GM21528 (cell line): ENCODE measurements around the gene TNFAIP3.

Experiments used
- ATAC-seq: cut with Tn5 transposase; IDR thresholded peaks from one replicate; pipeline ENCODE4 v1.9.1; 2021; ENCODE audit warnings: mild to moderate bottlenecking, moderate library complexity; ENCODE audit not compliant: unreplicated experiment, low FRiP score

The TNFAIP3 gene

DNA sequence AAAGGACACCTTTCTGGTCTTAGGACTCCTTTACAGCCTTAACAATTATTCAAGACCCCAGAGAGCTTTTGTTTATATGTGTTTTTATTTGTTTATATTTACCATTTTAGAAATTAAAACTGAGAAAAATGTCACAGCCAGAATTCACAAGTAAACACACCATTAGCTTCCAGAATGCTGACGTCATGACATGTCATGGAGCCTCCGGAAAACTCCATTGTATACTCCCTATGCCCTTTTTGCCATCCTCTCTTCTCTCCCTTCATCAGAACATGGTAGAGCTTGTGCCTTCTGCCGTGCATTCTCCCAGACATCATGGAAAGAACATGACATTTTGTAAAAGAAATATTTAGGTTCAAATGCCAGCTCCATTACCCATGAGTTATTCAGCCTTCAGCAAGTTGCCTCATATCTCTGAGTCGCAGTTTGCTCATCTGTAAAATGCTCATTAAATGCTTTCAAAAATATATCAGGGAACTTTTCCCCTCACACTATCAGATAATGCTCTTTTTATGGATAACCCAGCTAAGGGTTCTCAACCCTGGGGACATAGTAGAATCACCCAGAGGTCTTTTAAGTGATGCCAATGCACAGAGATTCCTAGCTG, 27.8 kb downstream of the TNFAIP3 start:
- ATAC-seq = no peak

DNA sequence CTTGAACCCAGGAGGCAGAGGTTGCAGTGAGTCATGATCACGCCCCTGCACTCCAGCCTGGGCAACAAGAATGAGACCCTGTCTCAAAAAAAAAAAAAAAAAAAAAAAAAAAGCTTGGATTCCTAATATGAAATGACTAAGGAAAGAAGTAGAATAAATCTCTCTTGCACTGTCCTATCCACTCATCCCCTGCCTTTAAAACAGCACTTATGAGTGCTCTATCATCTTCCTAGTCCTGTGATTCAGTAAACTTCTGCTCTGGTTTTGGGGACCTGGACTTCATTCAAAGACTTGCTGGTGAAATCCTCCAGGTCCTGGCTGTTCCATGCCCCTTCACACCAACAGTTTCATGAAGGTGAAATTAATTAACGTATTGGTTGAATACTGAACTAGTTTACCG, 29.6 kb downstream of the TNFAIP3 start:
- ATAC-seq = no peak

DNA sequence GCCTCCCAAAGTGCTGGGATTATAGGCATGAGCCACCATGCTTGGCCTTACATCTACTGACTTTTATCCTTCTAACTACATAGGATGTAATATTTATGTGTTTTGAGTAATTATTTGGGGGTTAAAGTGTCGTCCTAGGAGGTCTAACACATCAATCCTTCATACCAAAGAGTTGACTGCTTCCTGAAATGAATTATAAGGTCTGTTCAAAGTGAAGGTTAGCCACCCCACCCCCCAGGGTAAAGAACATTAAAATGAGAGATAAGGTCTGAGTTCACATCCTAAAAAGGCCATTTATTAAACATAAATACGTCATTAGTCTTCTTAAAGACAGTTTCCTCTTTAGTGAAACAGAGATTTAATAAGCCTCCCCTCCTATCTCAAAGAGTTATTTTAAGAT, 33.8 kb downstream of the TNFAIP3 start:
- ATAC-seq = no peak

DNA sequence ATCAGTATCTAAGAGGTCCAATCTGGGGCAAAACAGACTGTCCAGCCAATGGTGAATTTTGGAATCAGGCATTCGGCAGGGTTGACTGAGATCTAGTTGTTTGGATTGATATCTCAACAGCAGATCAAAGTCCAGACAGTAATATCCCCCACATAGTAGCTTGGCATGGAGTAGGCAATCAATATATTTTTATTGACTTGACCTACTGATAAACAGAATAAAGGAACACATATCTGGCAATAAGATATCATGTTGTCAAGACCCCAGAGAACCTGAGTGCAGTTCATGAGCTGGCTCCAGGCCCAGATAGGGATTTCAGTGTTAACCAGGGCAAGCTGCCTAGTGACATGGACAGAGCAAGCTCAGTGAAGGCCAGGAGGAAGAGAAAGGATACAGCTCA, 34.4 kb downstream of the TNFAIP3 start:
- ATAC-seq = no peak

DNA sequence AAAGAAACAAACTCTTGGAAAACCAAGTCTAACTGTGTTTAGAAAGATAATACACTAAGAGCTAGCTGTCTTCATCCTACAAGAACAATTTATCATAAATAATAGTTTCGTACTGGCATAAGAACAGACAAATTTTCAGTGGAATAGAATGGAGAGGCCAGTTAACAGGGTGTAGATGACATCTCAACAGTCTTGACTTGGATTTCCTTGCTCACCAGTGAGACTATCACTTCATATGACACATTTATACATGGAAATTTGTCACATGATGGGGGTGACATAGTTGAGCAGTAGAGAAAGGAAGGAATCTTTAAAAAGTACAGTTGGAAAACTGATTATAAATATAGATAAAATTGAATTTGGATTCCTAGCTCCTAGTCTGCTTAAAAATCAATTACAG, 35.6 kb downstream of the TNFAIP3 start:
- ATAC-seq = no peak

DNA sequence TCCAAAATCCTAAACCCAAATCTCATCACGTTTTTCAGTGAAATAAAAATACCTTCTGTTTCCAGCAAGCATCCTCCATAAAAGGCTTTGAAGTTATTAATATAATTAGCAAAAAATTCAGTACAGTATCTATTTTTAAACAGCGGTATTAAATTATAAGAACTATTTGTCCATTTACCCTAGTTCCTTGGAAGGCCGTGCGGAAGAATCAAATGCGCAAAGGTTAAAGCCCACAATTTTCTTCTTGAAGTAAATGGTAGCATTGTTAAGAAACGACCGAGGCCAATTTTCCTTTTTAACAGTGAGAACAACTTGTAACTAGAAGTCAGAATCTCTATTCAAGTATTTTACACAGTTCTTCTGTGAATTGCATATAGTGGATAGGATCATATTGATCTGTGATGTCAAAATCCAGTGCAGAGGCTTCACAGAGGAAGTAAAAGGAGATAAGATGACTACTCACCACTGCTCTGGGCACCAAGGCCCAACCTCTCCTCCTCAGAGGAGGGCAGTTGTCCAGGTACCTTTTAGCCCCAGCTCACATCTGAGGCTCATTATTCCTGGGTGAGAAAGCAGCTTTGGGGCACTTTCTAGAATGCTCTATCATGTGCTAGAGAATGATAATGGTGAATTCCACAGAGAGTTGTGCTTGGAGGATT, 36.3 kb downstream of the TNFAIP3 start:
- ATAC-seq = no peak

DNA sequence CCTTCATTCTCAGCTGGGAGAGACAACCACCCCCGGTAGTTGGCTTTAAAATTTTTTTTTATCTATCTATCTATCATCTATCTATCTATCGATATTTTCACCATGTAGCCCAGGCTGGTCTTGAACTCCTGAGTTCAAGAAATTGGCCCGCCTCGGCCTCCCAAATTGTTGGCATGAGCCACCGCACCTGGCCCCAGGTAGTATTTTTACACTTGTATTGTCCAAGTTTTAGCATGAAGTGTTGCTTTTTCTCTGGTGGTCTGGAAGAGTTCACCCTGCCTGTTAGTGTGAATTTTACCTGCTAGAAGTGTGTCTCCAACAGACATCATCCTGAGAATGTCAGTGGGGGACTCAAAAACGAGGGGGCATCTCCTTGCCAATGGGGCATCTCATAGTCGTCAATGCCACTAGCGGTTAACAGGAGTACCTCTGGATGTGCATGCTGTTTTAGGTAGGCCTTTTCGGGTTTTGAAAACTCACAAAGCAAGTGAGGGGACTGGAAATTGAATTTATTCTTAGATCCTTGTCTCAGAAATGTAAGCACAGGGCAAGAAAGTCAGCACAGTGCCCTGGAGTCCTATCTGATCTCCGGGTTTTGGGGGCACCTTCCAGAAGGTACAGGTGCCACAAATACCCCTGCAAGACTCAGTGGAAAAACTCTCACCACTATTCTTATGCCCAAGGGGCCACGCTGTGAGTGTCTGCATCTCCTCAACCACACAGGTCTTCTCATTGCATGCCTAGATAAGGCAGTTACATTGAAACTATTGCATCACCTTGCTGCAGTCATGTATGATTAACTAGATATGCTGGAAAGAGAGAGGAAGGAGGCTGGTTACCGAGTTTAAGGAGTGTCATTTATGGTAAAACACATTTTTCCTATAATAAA, 37.1 kb downstream of the TNFAIP3 start:
- ATAC-seq = peak; percentile 77

DNA sequence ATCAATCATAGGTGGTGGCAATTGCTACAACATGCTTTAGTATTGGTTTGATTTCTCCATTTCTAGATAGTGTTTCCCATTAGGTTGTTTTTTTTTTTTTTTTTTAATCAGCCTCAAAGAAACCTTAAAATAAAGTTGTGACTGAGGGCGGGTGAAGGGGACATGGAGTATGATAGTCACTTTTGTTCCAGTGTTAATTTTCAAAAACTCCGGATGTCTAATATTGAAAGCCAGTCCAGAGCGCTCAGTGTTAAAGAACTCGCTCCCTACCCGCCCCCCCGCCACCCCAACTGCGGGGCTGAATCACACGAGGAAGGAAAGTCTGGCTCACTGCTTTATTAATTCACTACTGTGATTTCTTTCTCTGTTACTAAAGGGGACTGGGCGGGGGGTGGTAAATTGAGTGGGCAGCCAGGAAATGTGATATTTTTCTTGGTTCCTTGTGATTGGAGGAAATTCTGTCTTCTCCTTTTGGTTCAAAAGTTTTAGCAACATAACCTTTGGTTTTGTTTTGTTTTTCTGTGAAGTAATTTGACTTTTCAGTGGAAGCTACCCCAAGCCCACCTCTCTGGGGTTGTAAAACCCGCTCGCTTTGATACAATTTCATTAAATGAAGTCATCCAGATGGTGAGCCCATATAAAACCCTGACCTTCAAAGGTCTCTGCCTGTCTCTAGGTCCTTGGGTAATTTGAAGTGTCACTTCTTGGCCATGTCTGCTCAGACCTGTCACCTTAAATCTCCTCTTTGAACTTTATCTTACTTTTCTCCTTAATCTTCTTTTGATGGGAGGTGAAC, 38.0 kb downstream of the TNFAIP3 start:
- peak; percentile 53 for ATAC-seq

DNA sequence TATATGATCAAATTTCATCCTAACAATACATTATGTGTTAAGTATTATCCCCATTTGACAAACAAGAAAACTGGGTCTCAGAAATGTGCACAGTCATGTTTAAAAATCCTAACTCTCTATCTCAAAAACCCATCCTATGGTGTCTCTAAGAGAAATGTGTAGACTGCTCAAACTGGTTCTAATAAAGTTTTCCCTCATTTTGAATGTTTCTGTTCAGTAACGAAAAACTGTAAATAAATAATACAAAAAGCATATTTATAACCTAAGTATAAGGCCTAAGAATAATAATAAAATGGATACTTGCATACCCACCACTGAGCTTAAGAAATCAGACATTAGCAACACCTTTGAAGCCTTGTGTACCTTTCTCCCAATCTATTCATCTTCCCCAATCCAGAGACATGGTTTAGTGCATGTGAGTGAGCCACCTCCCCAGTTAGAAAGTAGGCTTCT, 39.0 kb downstream of the TNFAIP3 start:
- no peak for ATAC-seq

DNA sequence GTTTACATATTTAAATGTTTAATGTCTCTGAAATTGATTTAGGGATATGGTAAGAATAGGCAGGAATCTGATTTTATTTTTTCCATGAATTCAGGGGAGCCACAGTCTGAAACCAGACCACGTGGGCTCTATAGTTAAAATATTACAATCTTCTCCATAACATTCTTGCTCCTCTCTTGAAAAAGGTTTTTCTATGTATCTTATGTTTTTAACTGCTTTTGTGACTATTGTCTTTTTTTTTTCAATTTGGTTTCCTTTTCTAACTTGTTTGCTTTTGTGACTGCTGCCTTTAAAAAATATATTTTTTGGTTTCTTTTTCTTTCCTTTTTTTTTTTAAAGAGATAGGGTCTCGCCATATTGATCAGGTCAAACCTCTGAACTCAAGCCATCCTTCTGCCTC, 40.1 kb downstream of the TNFAIP3 start:
- no peak for ATAC-seq

DNA sequence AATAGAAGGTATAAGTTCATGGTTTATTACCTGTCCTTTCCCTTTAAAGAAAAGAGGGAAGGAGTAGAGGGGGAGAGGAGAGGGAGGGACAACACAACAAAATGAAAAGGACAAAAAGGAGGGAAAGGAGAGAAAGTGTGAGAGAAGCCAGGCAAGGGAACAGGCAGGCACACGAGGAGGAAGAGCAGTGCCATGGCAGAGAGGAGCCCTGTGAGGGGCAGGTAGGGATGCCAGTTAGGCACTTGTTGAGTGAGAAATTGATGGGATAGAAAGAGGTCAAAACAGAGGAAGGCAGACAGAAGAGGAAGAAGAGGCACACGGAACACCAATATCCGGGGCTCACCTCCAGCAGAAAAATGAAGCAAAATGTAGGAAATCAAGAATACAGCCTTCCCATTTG, 42.5 kb downstream of the TNFAIP3 start:
- ATAC-seq = no peak

DNA sequence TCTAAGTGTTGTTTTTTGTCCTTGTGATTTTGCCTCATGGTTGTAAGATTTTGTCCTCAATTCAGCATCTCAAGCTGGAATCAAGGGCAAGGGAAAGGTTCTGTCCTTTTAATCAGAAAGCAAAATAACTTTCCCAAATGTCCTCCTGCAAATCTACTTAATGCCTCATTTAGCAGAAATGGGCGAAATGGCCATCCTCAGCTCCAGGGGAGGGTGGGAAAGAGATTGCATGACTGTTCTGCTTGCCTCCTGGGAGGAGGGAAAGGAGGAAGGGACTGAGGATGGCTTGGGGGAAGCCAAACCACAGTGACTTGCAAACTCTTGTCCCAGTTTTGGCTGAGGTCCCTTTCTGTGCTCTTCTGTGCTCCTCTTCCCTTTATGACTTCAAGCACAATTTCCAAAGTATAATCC, 43.4 kb downstream of the TNFAIP3 start:
- ATAC-seq = no peak

DNA sequence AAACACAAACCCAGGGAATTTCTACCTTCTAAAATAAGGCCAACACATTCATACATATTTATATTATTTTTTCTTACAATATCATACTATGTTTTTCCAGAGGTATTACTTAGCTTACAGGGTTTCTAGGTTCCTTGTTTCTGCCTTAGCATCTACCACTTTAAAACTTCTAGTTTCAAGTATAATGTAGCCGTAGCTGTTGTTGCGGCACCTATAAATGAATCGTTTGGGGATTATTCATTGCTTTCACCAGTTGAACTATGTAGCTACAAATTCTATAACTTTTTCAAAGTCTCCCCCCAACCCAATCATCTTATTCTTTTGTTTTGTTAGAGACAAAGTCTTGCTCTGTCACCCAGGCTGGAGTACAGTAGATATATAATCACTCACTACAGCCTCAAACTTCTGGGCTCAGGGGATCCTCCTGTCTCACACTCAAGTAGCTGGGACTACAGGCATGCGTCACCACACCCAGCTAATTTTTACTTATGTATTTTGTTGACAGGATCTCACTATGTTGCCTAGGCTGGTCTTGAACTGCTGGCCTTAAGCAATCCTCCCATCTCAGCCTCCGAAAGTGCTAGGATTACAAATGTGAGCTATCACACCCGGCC, 43.9 kb downstream of the TNFAIP3 start:
- ATAC-seq = no peak

DNA sequence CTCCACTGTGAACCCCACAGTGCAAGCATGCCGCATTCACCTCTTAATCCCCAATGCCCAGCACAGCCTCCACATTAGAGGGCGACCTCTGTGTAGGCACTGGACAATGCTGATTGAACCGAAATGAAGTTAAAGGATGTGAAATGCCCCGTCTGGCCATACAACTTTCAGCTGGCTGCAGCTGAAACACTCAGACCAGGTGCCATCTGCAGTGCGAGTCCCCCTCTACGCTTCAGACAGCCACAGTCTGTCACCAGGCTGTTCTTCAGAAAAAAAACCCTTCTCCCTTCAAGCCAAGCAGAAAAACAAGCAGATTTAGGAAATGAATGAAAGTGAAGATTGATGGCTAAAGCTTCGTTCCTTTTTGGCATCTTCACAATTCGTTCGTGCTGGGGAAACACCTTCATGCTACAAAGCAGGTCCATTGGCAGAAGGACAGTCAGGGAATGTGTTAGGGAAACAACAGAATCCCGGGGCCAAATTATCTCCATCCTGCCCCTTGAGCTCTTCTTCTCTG, 44.7 kb downstream of the TNFAIP3 start:
- no peak for ATAC-seq

DNA sequence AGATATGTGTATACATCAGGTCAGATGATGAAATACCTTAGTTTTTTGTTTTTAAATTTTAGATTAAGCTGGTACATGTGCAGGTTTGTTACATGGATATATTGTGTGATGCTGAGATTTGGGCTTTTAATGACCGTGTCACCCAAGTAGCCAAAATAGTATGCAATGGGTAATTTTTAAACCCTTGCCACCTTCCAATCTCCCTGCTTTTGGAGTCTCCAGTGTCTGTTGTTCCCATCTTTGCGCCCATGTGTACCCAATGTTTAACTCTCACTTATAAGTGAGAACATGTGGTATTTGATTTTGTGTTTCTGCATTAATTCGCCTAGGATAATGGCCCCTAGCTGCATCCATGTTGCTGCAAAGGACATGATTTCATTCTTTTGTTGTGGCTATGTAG, 45.8 kb downstream of the TNFAIP3 start:
- ATAC-seq = no peak

DNA sequence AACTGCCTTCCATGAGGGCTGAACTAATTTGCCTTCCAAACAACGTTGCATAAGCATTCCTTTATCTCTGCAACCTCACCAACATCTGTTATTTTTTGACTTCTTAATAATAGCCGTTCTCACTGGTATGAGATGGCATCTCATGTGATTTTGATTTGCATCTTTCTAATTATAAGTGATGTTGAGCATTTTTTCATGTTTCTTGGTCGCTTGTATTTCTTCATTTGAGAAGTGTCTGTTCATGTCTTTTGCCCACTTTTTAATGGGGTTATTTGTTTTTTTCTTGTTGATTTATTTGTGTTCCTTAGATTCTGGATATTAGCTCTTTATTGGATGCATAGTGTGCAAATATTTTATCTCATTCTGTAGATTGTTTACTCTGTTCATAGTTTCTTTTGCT, 46.4 kb downstream of the TNFAIP3 start:
- no peak for ATAC-seq

DNA sequence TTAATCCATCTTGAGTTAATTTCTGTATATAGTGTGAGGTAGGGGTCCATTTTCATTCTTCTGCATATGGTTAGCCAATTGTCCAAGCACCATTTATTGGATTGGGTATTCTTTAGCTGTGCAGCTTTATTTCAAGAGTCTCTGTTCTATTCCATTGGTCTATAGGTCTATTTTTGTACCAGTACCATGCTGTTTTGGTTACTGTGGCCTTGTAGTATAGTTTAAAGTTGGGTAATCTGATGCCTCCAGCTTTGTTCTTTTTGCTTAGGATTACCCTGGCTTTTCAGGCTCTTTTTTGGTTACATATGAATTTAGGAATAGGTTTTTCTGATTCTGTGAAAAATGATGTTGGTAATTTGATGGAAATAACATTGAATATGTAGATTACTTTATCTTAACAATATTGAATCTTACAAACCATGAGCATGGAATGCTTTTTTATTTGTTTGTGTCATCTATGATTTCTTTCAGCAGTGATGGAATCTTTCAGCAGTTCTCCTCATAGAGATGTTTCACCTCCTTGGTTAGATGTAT, 47.0 kb downstream of the TNFAIP3 start:
- no peak for ATAC-seq

DNA sequence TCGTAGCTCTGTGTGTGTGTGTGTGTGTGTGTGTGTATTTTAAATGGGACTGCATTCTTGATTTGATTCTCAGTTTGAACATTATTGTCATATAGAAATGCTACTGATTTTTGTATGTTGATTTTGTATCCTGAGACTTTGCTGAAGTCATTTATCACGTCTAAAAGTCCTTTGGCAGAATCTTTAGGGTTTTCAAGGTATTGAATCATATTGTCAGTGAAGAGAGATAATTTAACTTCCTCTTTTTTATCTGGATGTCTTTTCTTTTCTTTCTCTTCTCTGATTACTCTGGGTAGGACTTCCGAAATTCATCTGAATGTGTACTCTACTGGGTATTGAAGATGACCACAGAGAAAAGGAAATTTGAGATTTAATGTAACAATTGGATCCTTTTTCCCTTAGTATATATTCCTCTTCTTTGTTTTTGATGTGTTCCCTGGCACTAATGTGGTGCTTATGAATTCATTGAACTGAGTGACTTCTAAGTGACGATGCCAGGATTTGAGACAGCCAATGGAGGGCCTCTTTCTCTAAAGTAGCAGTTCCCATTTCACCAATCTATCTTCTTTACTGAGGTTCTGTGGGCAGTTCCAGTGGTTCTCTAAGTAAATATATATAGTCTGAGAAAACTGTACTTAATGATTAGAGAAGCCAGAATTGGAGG, 47.6 kb downstream of the TNFAIP3 start:
- ATAC-seq = no peak

DNA sequence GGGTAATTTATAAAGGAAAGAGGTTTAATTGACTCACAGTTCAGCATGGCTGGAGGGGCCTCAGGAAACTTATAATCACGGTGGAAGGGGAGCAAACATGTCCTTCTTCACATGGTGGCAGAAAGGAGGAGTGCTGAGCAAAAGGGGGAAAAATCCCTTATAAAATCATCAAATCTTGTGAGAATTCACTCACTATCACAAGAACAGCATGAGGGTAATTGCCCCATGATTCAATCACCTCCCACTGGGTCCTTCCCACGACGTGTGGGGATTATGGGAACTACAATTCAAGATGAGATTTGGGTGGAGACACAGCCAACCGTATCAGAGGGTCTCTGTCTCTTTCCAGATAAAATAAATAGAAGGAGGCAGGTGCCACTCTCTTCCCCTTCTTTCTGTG, 48.7 kb downstream of the TNFAIP3 start:
- ATAC-seq = no peak
